ACHN (cell line): Measurements from ENCODE around the gene EHMT1.
"Not testable (repeated sequence)": the region's sequence is repeated elsewhere in the genome, so short reads cannot be mapped to it uniquely, and the experiment has no call there.

Source experiments
- DNase-seq: peaks from one replicate; pipeline ENCODE4 v3.0.0-alpha.2; 2015
- in situ Hi-C: cut with HindIII; loops from 2 replicates; pipeline ENCODE4 v1.10.0; 2017; ENCODE audit warnings: low sequenced_read_pairs, low pct_ligation_motif_present, low pct_unique_long_range_greater_than_20kb

Gene EHMT1

DNA sequence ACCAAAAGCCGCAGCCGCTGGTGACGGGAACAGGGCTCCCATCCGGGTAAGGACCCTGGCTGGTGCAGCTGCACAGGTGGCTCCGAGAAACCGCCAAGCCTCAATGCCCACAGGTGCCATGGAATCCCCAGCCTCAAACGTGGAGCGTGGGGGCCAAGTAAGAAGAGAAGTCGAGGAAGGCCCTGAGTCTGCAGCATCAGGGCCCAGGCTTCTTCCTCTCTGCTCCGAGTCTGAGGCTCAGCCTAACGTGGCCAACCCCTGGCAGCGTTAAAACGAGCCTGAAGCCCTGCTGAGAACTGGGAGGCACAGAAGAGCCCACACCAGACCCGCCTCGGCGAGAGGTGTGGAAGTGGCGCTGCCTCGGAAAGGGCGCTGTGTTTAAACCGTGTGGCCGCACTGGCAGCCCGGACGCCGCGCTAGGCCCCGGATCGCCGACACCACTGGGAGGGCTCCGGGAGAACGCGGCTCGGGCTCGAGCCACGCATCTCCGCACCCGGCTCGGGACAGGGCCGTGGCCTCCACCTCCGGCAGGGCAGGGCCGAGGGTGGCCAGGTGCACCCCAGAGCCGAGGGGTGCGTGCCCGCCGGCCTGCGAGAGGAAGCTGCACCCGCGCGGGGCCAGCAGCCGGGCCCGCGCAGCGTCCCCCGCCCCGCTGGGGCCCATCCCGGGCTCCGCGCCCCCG lies 29.2 kb upstream of the EHMT1 start:
- in situ Hi-C loops: no loop called here
- no peak for DNase-seq

DNA sequence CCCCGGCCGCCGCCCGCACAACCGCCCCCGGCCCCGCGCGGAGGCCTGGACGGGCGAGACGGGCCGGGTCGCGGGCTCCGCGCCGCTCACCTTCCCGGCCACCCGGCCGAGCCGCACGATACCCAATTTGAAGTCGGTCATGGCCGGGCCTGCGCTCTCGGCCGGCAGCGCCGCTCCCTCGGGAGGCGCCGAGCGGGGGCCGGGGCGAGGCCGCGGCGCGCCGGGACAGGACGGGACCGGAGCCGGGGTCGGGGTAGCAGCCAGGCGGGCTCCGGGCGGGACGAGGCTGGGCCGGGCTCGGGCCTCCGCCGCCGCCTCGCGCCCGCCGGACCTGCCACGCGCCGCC lies 28.7 kb upstream of the EHMT1 start:
- in situ Hi-C loops: no loop called here
- DNase-seq: no peak

DNA sequence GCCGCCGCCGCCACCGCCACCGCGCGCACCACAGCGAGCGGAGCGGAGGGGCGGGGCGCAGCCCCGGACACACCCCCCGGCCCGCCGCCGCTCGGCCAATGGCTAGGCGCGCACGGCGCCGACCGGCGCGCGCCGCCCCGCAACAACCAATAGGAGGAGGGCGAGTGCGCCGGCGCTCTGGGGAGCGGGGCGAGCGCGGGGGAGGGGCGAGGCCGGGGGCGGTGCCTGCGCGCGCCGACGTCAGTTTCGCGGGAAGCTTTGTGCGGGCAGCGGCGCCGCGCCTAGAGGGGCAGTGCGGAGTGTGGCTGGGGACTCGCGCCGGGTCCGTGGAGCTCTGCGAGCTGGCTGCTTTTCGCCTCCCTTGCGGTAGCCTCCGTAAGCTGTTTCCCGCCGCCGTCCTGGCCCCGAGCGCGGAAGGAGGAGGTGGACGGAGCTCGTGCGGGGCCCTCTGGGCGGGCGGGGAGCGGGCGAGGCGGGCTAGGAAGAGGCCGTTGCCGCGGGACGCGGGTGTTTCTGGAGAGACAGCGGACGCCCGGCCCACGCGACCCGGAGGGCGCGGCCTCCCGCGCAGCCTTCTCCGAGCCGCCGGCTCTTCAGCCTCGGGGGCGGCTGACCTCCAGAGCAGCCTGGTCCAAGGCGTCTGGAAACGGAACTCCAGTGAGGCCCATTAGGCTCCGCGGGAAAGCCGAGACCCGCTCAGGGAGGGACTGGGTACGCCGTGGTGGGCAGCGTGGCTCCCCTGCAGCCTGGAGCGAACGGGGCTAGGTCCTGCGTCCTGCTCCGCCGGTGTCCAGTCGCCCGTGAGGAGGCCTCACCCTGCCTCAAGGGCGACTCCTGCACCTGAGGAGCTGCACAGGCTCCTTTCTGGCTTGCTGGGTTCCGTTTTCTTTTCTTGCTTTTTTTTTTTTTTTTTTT lies 28.1 kb upstream of the EHMT1 start, which contains the start of gene ZMYND19:
TSS of gene ZMYND19 (minus strand) at position 44 of the 915 bp plus-strand sequence. CDS start 249 bp downstream, outside the sequence.
- DNase-seq: peak; percentile 83
- in situ Hi-C loops: no loop called here

DNA sequence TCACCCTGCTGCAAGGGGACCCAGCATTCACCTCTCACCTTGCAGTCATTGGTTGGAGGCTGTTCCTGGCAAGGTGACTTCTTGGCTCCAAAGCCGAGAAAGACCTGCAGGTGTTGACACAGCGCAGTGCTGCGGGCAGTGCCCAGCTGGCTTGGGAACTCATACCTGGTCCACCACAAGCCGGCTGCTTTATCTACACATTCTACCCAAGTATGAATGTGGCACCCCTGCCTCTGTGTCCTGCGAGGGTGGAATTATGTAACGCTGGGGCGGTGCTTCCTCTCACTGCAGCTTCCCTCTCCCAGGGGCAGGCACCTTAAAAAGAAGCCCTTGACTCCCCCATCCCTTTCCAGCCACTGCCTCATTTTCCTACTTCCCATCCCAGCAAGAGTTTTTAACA lies 26.0 kb upstream of the EHMT1 start:
- DNase-seq: no peak
- in situ Hi-C loops: no loop called here

DNA sequence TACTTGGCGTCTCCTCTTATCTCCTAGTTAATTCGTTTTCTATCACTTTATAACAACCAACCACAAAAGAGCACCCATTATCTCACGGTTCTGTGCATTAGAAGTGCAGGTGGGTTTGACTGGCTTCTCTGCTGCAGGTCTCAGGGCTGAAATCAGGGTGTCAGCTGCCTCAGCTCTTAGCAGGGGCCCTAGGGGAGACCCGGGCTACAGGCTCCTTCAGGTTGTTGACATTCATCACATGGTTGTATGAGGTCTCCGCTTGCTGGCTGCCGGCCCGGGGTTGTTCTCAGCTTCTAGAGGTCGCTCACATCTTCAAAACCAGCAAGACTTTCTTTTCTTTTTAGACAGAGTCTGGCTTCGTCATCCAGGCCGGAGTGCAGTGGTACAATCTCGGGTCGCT lies 25.6 kb upstream of the EHMT1 start:
- DNase-seq: no peak
- in situ Hi-C loops: no loop called here

DNA sequence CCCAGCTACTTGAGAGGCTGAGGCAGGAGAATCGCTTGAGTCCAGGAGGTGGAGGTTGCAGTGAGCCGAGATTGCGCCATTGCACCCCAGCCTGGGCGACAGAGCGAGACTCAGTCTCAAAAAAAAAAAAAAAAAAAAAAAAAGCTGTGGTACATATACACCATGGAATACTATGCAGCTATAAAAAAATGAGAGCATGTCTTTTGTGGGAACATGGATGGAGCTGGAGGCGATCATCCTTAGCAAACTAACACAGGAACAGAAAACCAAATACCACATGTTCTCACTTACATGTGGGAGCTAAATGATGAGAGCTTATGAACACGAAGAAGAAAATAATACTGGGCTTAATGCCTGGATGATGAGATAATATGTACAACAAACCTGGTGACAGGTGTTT lies 22.2 kb upstream of the EHMT1 start:
- DNase-seq, in situ Hi-C loops: not testable (repeated sequence)

DNA sequence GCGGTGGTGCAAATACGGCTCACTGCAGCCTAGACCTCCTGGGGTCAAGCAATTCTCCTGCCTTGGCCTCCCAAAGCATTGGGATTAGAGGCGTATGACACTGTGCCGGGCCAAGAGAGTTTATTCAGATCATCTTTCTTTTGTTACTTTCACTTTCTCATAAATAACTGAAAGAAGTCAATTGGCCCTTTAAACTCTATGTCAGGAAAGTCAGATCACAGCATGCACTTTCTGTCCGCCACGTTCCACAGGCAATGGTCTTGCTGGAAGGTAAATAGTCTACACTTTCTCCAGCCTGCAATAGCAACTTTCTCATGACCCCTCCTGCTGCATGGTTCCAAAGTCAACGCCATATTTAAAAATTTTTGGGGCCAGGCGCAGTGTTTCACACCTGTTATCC lies 19.9 kb upstream of the EHMT1 start:
- in situ Hi-C loops: no loop called here
- no peak for DNase-seq

DNA sequence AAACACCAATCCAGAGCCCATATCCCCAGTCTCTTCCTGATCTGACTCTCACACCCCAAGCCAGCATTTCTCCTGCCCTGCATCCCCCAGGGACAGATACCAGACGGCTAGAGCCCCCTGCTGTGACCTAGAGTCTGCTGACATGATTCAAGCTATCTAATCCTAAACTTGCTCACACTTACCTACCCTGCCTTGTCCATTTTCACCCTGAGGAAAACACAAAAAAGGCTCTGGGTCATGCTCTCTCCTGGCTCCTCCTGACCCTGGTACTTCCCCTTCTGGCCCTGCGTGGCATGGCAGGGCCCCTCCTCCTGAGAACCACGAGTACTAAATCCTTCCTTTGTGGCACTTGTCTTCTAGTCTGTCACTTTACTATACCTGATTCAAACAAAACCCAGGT lies 16.1 kb upstream of the EHMT1 start:
- no peak for DNase-seq
- in situ Hi-C loops: no loop called here

DNA sequence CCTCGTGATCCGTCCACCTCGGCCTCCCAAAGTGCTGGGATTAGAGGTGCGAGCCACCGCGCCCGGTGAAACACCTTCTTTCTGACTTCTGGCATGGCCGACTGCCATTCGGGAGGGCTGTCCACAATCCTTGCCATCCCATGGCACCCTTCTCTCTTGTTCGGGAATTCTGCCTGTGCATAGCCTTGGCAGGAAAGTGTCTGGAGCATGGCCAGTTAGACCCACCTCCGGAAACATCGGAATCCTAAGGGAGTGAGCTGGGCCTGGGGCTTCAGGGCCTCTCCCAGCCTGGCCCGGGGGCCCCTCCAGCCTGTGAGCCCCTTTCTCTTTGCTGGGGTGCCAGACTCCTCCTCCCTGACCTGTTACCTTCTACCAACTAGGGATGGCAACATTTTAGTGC lies 14.9 kb upstream of the EHMT1 start:
- in situ Hi-C loops: no loop called here
- DNase-seq: no peak

DNA sequence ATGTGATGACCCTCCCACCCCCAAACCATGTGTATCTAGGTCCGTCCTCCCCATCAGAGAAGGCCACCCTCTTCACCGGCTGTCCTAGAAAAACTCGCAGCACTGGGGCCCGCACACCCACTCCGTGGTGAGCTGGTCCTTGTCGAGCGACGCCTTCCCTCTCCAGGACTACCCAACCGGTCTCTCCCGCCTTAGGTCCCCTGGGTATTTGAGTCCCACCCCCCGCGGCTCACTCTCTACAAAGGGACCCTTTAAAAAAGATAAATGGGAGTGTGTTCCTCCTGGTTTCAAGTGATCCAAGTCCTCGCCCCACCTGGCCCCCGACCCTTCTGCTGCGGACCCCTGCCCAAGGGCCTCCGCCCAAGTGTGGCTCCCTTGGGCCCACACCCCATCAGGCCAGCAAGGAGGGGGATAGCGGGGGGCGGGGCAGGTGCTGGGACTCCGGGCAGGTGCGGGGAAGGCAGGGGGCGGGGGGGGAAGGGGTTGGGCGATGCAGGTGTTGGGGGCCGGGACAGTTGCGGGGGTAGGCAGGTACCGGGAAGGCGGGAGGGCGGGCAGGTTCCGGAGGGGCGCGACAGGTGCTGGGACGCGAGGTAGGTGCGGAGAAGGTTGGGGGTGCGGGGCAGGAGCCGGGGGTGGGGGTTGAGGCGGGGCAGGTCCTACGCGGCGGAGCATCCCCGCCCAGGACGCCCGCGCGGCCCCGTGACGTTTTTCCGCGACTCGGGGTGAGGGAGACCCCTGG lies 14.3 kb upstream of the EHMT1 start:
- no peak for DNase-seq
- in situ Hi-C loops: no loop called here

DNA sequence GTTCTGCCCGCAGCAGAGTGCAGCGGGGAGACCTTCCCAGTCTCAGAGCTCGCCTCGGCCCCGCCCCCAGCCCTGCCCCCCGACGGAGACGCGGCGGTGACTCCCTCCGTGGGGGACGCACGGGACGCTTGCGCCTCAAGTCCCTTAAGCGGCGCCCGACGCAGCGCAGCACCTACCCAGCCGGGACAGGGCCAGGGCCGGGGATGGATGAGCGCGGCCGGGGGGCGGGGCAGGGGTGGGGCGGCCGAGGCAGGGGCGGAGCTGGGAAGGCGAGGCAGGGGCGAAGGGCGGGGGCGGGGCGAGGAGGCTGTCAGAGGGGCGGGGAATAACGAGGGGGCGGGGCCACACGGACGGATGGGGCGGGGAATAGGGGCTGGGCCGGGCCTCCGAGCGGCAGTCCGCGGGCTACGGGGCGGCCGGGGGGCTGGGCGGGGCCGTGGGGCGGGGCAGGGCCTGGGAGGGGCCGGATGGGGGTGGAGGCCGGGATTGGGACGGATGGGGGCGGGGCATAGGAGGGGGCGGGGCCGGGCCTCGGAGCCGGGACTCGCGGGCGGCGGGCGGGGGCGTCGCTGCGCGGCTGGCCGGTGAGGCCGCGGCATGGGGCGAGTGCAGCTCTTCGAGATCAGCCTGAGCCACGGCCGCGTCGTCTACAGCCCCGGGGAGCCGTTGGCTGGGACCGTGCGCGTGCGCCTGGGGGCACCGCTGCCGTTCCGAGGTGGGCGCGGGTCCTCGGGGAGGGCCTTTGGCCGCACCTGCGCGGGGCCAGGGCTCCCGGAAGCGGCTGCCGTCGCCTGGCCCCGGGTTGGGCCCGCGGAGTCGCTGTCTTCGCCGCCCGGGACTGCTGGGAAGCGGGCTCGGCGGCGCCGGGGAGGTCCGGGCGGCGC lies 13.4 kb upstream of the EHMT1 start, which contains the start of gene ARRDC1:
TSS of gene ARRDC1 (plus strand) at position 566 of the 884 bp plus-strand sequence. CDS start at position 598, 32 bp downstream.
- in situ Hi-C loops: no loop called here

DNA sequence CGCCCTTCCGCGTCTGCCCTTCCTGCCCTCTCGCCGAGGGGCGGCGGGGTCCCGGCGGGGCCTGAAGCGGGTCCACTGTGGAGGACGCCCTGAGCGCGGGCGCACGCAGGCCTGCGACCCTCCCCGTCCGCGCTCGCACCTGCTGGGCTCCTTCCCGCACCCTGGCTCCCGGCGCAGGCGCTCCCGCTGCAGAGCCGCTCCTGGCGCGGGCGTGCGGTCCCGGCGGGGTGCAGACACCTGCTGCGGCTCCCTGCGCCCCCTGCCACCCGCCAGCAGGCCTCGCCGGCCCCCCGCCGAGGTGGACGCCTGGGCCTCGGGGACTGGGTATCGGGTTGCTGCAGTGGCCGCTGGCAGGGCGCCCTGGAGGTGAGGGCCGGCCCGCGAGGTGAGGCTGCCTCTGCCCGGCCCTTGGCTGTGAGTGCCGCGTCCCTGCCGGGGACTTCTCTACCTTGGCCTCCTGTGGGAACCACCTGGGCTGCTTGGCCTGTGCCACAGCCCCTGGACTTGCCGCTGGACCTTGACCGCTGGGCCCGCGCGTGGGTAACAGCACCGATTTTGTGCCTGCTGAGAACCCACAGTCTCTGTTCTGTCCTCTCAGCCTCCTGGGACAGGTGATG lies 12.7 kb upstream of the EHMT1 start:
- DNase-seq: no peak
- in situ Hi-C loops: no loop called here

More for the DNA sequence above, 13.4 kb upstream of the EHMT1 start, which contains the start of gene ARRDC1:
- peak; percentile 83 for DNase-seq

DNA sequence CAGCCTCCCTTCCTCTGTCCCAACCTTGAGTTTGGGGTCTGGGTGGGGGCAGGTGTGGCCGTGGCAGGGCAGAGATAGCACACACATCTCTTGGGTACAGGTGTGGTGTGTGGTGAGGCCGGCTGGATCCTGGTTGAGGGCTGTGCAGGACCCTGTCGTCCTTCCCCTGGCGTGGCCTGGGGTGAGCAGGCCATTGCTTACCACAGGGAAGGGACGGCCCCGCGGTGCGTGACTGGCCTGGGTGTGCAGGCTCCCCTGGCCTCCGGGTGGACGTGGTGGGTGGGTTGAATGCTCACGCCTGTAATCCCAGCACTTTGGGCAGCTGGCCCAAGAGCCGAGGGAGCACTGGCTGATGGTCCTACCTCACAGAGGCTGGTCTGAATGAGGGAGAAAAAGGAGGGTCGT lies 12.1 kb upstream of the EHMT1 start:
- DNase-seq: no peak
- in situ Hi-C loops: no loop called here

DNA sequence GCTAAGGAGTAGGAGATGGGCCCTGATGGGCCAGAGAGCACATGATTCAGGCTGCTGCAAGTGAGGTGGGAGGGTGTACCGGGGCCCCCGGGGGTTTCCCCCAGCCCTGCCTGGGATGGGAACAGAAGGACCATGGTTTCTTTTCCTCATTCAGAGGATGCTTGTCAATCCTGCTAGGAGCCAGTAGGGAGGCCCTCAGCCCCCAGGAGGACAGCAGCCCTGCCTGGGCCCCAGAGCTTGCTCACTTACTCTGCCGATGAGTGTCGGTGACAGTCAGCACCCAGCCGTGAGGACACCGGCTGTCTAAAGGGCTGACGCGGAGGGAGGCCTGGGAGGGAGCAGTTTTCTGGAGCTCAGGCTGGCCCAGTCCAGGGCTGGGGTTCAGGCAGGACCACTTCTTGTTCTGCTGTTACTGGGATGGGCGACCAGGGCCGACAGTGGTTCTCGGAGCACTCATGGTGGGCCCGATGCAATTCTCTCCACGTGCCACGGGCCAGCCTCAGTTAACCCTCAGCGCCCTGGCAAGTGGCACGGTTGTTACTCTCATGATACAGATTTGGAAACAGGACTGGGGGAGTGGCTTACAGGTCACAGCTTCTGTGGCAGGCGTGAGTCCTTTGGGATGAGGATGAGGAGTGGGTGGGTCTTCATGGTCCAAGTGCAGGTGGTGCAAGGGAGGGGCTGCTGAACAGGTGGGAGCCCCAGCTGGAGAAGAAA lies 11.5 kb upstream of the EHMT1 start:
- DNase-seq: no peak
- in situ Hi-C loops: no loop called here

DNA sequence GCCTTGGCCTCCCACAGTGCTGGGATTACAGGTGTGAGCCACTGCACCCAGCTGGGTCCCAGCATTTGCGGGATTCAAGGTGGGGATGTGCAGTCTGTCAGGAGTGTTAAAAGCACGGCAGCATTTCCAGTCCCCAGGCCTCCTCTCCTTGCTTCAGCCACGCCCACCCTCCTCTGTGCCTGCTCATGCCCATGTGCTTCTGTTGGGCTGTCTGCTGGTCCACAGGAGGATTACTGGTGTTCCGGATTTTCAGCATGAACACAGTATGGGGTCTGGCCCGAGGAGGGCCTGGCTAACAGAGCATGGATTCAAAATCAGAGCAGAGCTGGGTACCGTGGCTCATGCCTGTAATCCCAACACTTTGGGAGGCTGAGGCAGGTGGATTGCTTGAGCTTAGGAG lies 7.9 kb upstream of the EHMT1 start:
- in situ Hi-C loops: no loop called here
- DNase-seq: no peak

DNA sequence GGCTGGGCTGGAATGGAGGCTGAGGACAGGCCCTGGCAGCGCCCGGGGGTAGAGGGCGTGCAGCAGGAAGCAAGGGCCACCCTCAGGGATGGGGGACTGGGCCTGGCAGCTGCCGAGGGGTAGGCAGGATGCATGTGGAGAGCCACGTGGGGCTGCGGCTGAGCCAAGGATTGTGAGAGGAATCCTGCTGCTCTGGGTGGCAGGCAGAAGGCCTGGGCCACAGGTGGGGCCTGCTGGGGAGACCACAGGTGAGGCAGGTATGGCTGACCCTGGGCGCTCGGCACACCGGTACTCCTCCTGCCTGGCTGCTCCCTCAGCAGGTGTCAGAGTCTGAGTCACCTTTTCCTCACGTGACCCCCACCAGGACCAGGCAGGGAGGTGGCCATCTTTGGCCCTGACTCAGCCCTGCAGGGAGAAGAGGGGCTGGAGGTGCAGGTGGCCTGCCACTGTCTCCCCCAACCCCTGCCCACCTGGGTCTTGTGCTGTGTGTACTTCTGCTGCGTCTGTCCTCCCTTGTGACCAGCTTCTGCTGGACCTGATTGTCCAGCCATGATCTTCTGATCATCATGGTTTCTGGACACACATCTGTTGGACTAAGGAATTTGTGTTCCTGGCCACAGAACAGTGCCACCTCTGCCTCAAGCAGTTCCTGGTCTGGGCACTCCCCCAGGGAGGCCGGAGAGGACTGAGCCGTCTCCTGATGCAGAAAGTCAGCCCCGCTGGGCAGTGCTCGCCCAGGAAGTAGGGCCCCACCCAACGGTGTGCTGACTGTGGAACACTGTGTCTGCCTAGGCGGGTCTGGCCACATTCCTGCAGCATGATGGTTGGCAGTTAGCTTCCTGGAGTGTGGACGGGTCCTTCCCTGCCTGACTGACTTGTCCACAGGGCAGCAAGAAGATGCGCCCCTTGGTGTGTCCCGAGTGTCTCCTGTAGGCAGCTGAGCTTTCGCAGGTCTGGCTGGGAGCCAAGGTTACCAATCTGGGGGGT lies 6.9 kb upstream of the EHMT1 start:
- peak; percentile 86 for DNase-seq
- in situ Hi-C loops: no loop called here
